ENCODE measurements around the gene NTSR1.

- TF ChIP-seq POLR2A (IDR thresholded peaks at IDR 0.05) (no peak), CTCF (IDR thresholded peaks at IDR 0.05) (no peak)
Measured at GRCh38 chr20:62771396-62772102, 62.9 kb downstream of the NTSR1 start.
